Smooth muscle cell (in vitro differentiated cells): ENCODE results near the gene MRPS31. TPM values are rescaled to one million over a fixed set of nuclear protein-coding genes. Genes with fewer than 3 reads are reported as not detected.

Experiments used
- DNase-seq: peaks from one replicate; lab custom pipeline; 2025; ENCODE audit not compliant: unreplicated experiment; lab: John Stamatoyannopoulos, UW
- H2AFZ ChIP-seq: fragments of 200-600 bp; sonication (generic); 2 replicates; pipeline ENCODE4 v1.6.0; 2016; ENCODE audit warnings: antibody characterized with exemption, low read depth, mild to moderate bottlenecking
- H3F3A ChIP-seq: fragments of 200-600 bp; sonication (generic); 2 replicates; pipeline ENCODE4 v1.6.0; 2017; ENCODE audit warnings: antibody characterized with exemption, low read depth
- H3K27ac ChIP-seq: fragments of 200-600 bp; sonication (generic); 2 replicates; pipeline ENCODE4 v1.5.1; 2016; ENCODE audit warnings: low read depth, mild to moderate bottlenecking
- H3K27me3 ChIP-seq: fragments of 200-600 bp; sonication (generic); 2 replicates; pipeline ENCODE4 v1.6.1; 2016; ENCODE audit warnings: low read depth, mild to moderate bottlenecking
- H3K36me3 ChIP-seq: fragments of 200-600 bp; sonication (generic); 2 replicates; pipeline ENCODE4 v1.5.1; 2016; ENCODE audit warnings: low read depth
- H3K4me1 ChIP-seq: fragments of 200-600 bp; sonication (generic); 2 replicates; pipeline ENCODE4 v1.5.1; 2016; ENCODE audit warnings: low read depth
- H3K4me2 ChIP-seq: fragments of 200-600 bp; sonication (generic); 2 replicates; pipeline ENCODE4 v1.6.0; 2016; ENCODE audit warnings: mild to moderate bottlenecking
- H3K4me3 ChIP-seq: fragments of 200-600 bp; sonication (generic); 2 replicates; pipeline ENCODE4 v1.5.1; 2016; ENCODE audit warnings: mild to moderate bottlenecking
- H3K79me2 ChIP-seq: fragments of 200-600 bp; sonication (generic); 2 replicates; pipeline ENCODE4 v1.6.0; 2016; ENCODE audit warnings: low read depth, mild to moderate bottlenecking
- H3K9ac ChIP-seq: fragments of 200-600 bp; sonication (generic); 2 replicates; pipeline ENCODE4 v1.6.0; 2016; ENCODE audit warnings: low read depth
- H3K9me3 ChIP-seq: fragments of 200-600 bp; sonication (generic); replicated peaks from 2 replicates; pipeline ENCODE4 v1.5.1; 2016; ENCODE audit warnings: low read depth
- H4K20me1 ChIP-seq: fragments of 200-600 bp; sonication (generic); 2 replicates; pipeline ENCODE4 v1.6.0; 2016; ENCODE audit warnings: low read depth
- CTCF ChIP-seq: fragments of 200-600 bp; sonication (generic); IDR thresholded peaks from 2 replicates; pipeline ENCODE4 v1.5.1; 2017; ENCODE audit warnings: borderline replicate concordance, mild to moderate bottlenecking, antibody characterized with exemption; ENCODE audit not compliant: insufficient read depth, poor library complexity, severe bottlenecking
- WGBS: methylation state at CpG from one replicate; pipeline ENCODE4 v1.1.7; 2016; ENCODE audit warnings: low lambda C conversion rate; 5-methylcytosine and 5-hydroxymethylcytosine counted together
- polyA plus RNA-seq: library from polyadenylated mRNA; unstranded; fragments of >200 nt; fragmentation: Nextera tagmentation; extraction: Ambion mirVana; gene quantifications from 2 replicates; pipeline ENCODE4 v1.2.1, GENCODE V29; 2016
- total RNA-seq: library from RNA; depleted of rRNA; stranded (reverse); fragments of >200 nt; gene quantifications from 2 replicates; pipeline ENCODE4 v1.2.3, GENCODE V29; 2014

The MRPS31 gene
- total and polyA plus RNA-seq, 2 experiments from 2014 or later = 23.9 to 34.9 TPM

- Histone ChIP-seq H3K27ac (no peak overlapping the region), H3K4me1 (no peaks in the 10 kb centered on the region), H3K36me3 (no peaks in the 10 kb centered on the region), H3K9ac (no peak overlapping the region), H3K4me2 (no peak overlapping the region), H3K9me3 (no peaks in the 10 kb centered on the region), H3K4me3 (no peak overlapping the region), H2AFZ (no peak overlapping the region), H3F3A (no peaks in the 10 kb centered on the region), H4K20me1 (peaks cover 18% of the 10 kb centered on the region), H3K79me2 (peaks cover 5% of the 10 kb centered on the region), H3K27me3 (no peaks in the 10 kb centered on the region)
- WGBS = 100% methylated on average over 1 of the region's 1 CpG
- no peak for DNase-seq
- TF ChIP-seq CTCF = no peak
Observed at GRCh38 chr13:40762849-40763248, 8.1 kb downstream of the MRPS31 start.

GRCh38 chr13:40758811-40759210, 12.2 kb downstream of the MRPS31 start:
- Histone ChIP-seq H3K4me1 (no peaks in the 10 kb centered on the region), H3K4me2 (no peak overlapping the region), H3K9ac (no peak overlapping the region), H3K9me3 (no peaks in the 10 kb centered on the region), H3K79me2 (no peaks in the 10 kb centered on the region), H3K36me3 (peaks cover 11% of the 10 kb centered on the region), H2AFZ (no peak overlapping the region), H3K4me3 (no peak overlapping the region), H3F3A (no peaks in the 10 kb centered on the region), H4K20me1 (peaks cover 15% of the 10 kb centered on the region), H3K27ac (no peak overlapping the region), H3K27me3 (no peaks in the 10 kb centered on the region)
- 98% methylated on average over 4 of the region's 4 CpGs for WGBS
- TF ChIP-seq CTCF = no peak
- DNase-seq = no peak

DNA sequence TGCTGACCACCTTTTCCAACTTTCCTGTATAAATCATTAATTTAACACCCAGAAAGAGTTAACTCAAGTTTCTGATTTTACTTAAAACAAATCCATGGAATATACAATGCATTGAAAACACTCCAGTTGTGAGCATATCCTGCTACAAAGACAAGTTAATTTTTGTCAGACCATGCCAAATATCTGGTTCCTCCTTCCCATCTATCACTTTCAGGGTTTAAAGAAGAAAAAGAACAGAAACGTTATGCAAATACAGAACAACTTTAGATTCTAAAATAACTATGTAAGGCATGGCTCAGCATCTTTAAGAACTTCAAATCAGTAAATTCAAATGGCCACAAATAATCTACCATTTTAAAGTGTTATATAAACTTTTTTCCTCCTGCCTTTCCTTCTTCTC, 14.9 kb downstream of the MRPS31 start:
- Histone ChIP-seq H3K4me3 (no peak overlapping the region), H3K9ac (no peak overlapping the region)

More for the DNA sequence above, 14.9 kb downstream of the MRPS31 start:
- Histone ChIP-seq H3K79me2 (no peaks in the 10 kb centered on the region), H3K27ac (no peak overlapping the region), H3F3A (no peaks in the 10 kb centered on the region), H3K4me2 (no peak overlapping the region), H4K20me1 (no peaks in the 10 kb centered on the region), H3K27me3 (no peaks in the 10 kb centered on the region), H3K9me3 (no peaks in the 10 kb centered on the region), H3K4me1 (no peaks in the 10 kb centered on the region), H3K36me3 (peaks cover 11% of the 10 kb centered on the region), H2AFZ (no peak overlapping the region)
- WGBS = 89% methylated on average over 1 of the region's 1 CpG
- DNase-seq = no peak
- no peak for TF ChIP-seq CTCF
